HG03460 (cell line): ENCODE measurements around the gene ANKRD13A.
A peak's percentile ranks its signal among the peaks of the same experiment; 100 is the strongest.
"Not testable (repeated sequence)": the region's sequence is repeated elsewhere in the genome, so short reads cannot be mapped to it uniquely, and the experiment has no call there.

Experiments used
- ATAC-seq: cut with Tn5 transposase; IDR thresholded peaks from one replicate; pipeline ENCODE4 v1.9.1; 2021; ENCODE audit not compliant: unreplicated experiment

The ANKRD13A gene

GRCh38 chr12:110047297-110047940, 48.2 kb downstream of the ANKRD13A start:
- ATAC-seq, result no peak

GRCh38 chr12:110048242-110049027, 49.2 kb downstream of the ANKRD13A start, which contains the start of gene C12orf76:
TSS of gene C12orf76 (minus strand) at chr12:110048522. CDS start at chr12:110048495, 27 bp downstream.
- ATAC-seq, result peak; percentile 98

DNA sequence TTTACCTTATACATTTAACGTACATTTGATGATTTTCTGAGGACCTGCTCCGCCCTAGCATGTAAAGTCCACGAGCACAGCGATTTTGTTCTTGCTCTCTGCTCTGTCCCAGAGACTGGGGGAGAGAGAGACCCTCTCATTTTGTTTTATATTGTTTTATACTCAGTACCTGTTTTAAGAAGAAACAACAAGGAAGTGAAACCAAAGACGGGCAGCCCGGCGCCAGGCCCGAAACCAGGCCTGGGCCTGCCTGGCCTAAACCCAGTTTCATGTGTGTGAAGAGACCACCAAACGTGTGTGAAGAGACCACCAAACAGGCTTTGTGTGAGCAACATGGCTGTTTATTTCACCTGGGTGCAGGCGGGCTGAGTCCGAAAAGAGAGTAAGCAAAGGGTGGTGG, 49.8 kb downstream of the ANKRD13A start:
- not testable (repeated sequence) for ATAC-seq

- not testable (repeated sequence) for ATAC-seq
These were observed 50.4 kb downstream of the ANKRD13A start for GRCh38 chr12:110049666-110050065.

DNA sequence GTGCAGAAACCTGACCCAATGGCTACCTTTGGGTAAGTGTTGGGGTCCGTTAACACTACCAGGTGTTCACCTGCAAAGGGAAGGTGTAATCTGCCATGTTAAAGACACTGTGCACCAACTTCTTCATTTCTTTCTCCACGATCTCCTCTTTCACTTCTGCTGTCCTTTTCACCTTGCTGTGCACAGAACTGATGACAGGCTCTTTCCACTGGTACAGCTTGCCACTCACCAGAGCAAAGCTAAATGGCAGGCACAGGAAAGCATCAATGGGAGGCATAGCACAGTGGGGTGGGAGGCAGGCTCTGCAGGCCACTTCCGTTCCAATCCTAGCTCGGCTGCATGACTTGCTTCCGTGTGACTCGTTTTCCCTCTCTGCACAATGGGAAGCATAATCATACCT, 51.7 kb downstream of the ANKRD13A start:
- no peak for ATAC-seq

DNA sequence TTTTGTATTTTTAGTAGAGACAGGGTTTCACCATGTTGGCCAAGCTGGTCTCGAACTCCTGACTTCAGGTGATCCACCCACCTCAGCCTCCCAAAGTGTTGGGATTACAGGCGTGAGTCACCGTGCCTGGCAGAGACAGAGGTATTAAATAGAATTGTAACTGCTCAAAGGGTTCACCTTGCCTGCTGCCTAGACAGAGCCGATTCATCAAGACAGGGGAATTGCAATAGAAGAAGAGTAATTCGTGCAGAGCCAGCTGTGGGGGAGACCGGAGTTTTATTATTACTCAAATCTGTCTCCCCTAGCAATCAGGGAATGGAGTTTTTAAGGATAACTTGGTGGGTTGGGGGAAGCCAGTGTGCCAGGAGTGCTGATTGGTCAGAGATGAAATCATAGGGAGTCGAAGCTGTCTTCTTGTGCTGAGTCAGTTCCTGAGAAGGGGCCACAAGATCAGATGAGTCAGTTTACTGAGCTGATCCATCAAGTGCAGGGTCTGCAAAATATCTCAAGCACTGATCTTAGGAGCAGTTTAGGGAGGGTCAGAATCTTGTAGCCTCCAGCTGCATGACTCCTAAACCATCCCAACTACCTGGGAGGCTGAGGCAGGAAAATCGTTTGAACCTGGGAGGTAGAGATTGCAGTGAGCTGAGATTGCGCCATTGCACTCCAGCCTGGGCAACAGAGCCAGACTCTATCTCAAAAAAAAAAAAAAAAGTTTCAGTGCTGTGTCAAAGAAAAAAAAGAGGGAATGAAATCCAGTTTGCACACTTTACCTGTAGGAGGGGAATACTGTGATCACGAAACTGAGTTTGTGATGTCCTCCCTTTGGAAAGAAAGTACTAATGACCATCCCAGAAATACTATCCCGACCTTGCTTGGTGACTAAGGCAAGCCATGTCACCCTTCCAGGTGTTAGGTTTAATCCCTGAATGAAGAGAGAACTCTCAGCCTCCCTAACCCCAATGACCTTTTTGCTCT, 56.4 kb downstream of the ANKRD13A start:
- ATAC-seq, result not testable (repeated sequence)

DNA sequence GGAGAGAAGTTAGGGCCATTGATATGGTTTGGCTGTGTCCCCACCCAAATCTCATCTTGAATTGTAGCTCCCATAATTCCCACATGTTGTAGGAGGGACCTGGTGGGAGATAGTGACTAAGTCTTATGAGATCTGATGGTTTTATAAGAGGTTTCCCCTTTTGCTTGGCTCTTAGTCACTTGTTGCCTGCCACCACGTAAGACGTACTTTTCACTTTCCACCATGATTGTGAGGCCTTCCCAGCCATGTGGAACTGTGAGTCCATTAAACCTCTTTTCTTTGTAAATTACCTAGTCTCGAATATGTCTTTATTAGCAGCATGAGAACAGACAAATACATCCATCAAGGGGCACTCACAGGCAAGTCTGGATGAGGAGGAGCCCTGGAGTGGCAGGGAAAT, 57.4 kb downstream of the ANKRD13A start:
- ATAC-seq, result not testable (repeated sequence)

- no peak for ATAC-seq
These were observed 59.8 kb downstream of the ANKRD13A start for GRCh38 chr12:110058875-110059615.

DNA sequence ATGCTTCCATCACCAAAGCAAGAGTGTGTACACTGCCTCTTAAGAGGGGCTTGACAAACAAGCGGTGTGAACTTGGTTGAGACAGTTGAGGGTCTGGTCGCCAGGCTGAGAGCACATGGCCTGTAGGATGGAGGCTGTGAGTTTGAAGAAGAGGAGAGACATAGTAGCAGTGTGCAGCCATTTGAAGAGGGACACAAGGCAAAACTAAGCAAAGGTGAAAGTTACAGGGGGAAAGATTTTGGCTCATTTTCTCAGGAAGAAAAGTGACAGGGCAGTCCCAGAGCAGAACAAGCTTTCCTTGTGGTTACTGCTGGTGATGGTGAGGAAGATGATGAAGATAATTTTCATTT, 60.4 kb downstream of the ANKRD13A start:
- ATAC-seq, result no peak

DNA sequence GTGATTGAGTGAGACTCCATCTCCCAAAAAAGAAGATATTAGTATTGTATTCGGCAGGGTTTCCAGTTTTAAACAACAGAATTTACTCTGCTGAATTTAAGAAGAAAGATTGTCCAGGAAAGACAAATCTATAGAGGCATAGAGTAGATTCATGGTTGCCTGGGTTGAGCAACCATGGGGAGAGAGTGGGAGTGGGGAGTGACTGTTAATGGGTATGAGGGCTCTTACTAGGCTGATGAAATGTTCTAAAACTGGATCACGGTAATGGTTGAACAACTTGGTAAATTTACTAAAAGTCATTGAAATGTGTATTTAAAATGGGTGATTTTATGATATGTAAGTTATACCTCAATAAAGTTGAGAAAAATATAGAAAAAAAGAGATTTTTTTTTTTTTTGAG, 63.0 kb downstream of the ANKRD13A start:
- ATAC-seq, result no peak

GRCh38 chr12:110065540-110065939, 66.3 kb downstream of the ANKRD13A start:
- no peak for ATAC-seq

- ATAC-seq, result no peak
These were observed 68.3 kb downstream of the ANKRD13A start for GRCh38 chr12:110067531-110067930.

DNA sequence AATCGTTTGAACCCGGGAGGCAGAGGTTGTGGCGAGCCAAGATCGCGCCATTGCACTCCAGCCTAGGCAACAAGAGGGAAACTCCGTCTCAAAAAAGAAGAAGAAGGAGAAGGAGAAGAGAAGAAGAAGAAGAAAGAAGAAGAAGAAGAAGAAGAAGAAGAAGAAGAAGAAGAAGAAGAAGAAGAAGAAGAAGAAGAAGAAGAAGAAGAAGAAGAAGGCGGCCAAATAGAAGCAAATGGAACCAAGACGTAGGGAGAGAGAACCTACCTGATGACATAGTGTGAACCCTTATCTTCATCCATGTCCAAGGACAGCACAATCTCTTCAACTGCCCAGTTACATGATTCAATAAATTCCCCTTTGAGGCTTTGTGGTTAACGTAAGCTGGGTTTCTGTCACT, 68.9 kb downstream of the ANKRD13A start:
- not testable (repeated sequence) for ATAC-seq

DNA sequence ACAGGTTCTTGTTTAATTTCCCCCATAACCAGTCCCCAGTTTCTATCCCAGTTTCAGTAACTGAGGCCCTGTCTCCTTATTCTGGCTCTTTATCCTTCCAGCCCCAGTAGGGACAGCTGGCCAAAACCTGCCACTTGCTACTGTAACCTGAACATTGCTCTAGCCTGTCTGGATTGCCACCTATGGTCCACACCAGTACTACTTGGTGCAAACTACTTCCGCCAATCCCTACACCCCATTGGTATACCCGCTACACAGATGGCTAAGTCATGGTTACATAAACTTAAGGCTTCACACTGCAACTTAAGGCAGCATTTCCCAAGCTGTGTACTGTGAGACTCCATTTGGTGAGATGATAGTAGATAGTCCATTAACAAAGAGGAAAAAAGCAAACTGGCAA, 69.4 kb downstream of the ANKRD13A start:
- no peak for ATAC-seq

- ATAC-seq, result no peak
These were observed 72.3 kb downstream of the ANKRD13A start for GRCh38 chr12:110071504-110071903.

DNA sequence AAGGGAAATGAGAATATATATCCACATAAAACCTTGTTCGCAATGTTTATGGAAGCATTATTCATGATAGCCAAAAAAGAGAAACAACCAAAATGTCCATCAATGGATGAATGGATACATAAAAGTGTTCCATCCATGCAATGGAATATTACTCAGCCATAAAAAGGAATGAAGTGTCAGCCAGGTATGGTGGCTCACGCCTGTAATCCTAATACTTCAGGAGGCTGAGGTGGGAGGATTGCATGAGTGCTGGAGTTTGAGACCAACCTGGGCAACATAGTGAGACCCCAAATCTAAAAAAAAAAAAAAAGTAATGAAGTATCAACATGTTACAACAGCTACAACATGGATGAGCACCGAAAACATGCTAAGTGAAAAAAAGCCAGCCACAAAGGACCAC, 72.7 kb downstream of the ANKRD13A start:
- no peak for ATAC-seq

DNA sequence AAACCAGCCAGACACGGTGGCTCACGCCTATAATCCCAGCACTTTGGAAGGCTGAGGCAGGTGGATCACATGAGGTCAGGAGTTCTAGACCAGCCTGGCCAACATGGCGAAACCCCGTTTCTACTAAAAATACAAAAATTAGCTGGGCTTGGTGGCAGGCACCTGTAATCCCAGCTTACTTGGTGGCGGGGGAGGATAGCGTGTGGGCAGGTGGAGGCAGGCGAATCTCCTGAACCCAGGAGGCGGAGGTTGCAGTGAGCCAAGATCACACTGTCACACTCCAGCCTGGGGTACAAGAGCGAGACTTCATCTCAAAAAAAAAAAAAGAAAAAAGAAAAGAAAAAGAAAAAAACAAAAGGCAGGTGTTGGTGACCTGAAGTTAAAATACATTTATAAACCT, 73.4 kb downstream of the ANKRD13A start:
- ATAC-seq, result not testable (repeated sequence)

DNA sequence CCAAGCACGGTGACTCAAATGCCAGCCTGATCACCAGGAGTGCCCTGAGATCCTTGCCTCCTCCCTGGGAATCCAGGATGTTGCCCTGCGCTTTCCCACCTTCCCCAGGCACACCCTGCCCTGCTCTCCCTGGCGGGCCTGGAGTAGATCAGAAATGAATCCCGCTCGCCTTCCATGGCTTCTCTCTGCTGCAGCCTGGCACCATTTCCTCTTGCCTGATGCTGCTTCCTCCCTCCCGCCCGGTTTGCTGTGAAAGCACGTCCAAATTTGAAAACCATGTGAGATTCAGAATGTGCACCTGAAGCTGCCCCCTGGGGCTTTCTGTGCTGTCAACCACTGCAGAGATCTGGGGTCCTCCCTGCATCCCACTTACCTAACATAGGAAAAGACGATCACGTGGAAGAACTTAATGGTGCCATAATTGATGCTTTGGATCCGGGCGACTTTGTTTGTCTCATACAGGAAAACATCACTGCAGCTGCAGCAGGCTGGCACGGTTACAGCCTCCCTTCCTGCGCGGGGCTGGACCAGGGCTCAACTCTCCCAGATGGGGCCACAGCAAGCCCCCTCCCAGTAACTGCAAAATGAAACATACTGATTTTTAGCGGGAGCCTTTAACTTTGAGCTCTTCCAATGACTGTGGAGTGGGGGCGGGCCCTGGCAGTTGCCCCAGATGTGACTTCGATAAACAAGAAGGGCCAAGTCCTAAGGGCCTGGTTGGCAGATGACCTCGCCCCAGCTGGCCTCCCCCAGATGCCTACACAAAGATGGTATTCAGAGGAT, 74.0 kb downstream of the ANKRD13A start:
- ATAC-seq, result no peak

- ATAC-seq, result no peak
These were observed 74.9 kb downstream of the ANKRD13A start for GRCh38 chr12:110074089-110074488.

- no peak for ATAC-seq
These were observed 76.7 kb downstream of the ANKRD13A start for GRCh38 chr12:110075880-110076279.
